ENCODE results near the gene WFS1. TPM values are rescaled to one million over a fixed set of nuclear protein-coding genes. Genes with fewer than 3 reads are reported as not detected.

The WFS1 gene
- total and polyA plus RNA-seq, 2 of the 8 experiments (the other 6 are each of a cell fraction or from before 2014, with no cell fraction given): 29.1 to 43.1 TPM

GRCh38 chr4:6345096-6345830, 75.6 kb downstream of the WFS1 start (continued):
- TF ChIP-seq EZH2 (IDR thresholded peaks at IDR 0.05; ENCODE audit: low read depth, low read length, severe bottlenecking): no peak
- TF ChIP-seq CHD7 (IDR thresholded peaks at IDR 0.05; ENCODE audit: insufficient replicate concordance, low read length): no peak
- TF ChIP-seq USF2 (IDR thresholded peaks at IDR 0.05; ENCODE audit: low read length): no peak
- no peak for TF ChIP-seq FOSL1 (IDR thresholded peaks at IDR 0.05; ENCODE audit: insufficient read depth, low read depth, low read length)
